GF-D8 (cell line): Measurements from ENCODE around the gene CDH8.
"Not testable (repeated sequence)": the region's sequence is repeated elsewhere in the genome, so short reads cannot be mapped to it uniquely, and the experiment has no call there.

Experiments
- DNase-seq: peaks from one replicate; lab custom pipeline; 2025; lab: John Stamatoyannopoulos, UW

CDH8 gene

GRCh38 chr16:61780161-61780560, 256.1 kb downstream of the CDH8 start:
- DNase-seq, result no peak

GRCh38 chr16:61770301-61770700, 265.9 kb downstream of the CDH8 start:
- DNase-seq, result no peak

GRCh38 chr16:61763991-61764390, 272.2 kb downstream of the CDH8 start:
- DNase-seq, result no peak

- DNase-seq, result no peak
Measured at GRCh38 chr16:61763013-61763412, 273.2 kb downstream of the CDH8 start.

- no peak for DNase-seq
Measured at GRCh38 chr16:61730997-61731396, 305.2 kb downstream of the CDH8 start.

- DNase-seq, result no peak
Measured at GRCh38 chr16:61726701-61727100, 309.5 kb downstream of the CDH8 start.

GRCh38 chr16:61726125-61726524, 310.1 kb downstream of the CDH8 start:
- DNase-seq, result no peak

GRCh38 chr16:61721544-61721943, 314.7 kb downstream of the CDH8 start:
- DNase-seq, result no peak

GRCh38 chr16:61715393-61715792, 320.8 kb downstream of the CDH8 start:
- no peak for DNase-seq

GRCh38 chr16:61713787-61714186, 322.5 kb downstream of the CDH8 start:
- DNase-seq, result no peak

- not testable (repeated sequence) for DNase-seq
Measured at GRCh38 chr16:61699640-61700039, 336.6 kb downstream of the CDH8 start.

- DNase-seq, result no peak
Measured at GRCh38 chr16:61684541-61684940, 351.7 kb downstream of the CDH8 start.

GRCh38 chr16:61681673-61682072, 354.6 kb downstream of the CDH8 start:
- DNase-seq, result no peak

- DNase-seq, result no peak
Measured at GRCh38 chr16:61681124-61681523, 355.1 kb downstream of the CDH8 start.

- no peak for DNase-seq
Measured at GRCh38 chr16:61678182-61678581, 358.1 kb downstream of the CDH8 start.

GRCh38 chr16:61677776-61678175, 358.5 kb downstream of the CDH8 start:
- DNase-seq, result no peak

- no peak for DNase-seq
Measured at GRCh38 chr16:61676740-61677139, 359.5 kb downstream of the CDH8 start.

- no peak for DNase-seq
Measured at GRCh38 chr16:61671161-61671560, 365.1 kb downstream of the CDH8 start.

GRCh38 chr16:61665512-61665911, 370.7 kb downstream of the CDH8 start:
- no peak for DNase-seq

GRCh38 chr16:61659936-61660335, 376.3 kb downstream of the CDH8 start:
- no peak for DNase-seq

GRCh38 chr16:61654962-61655361, 381.3 kb downstream of the CDH8 start:
- no peak for DNase-seq

GRCh38 chr16:61653544-61653943, 382.7 kb downstream of the CDH8 start:
- no peak for DNase-seq

GRCh38 chr16:61645561-61645960, 390.7 kb downstream of the CDH8 start:
- no peak for DNase-seq

- DNase-seq, result no peak
Measured at GRCh38 chr16:61644736-61645135, 391.5 kb downstream of the CDH8 start.

- no peak for DNase-seq
Measured at GRCh38 chr16:61617219-61617783, 418.9 kb downstream of the CDH8 start.
